GM12892 (cell line): ENCODE measurements around the gene ZCCHC2.

ENCODE experiments used
- POLR2A ChIP-seq: IDR thresholded peaks from 2 replicates; pipeline ENCODE4 v1.6.1; 2011; ENCODE audit warnings: low read depth, low read length, control low read depth
- POLR2AphosphoS5 ChIP-seq: IDR thresholded peaks from 2 replicates; pipeline ENCODE4 v1.6.1; 2011; ENCODE audit warnings: low read depth, low read length, control low read depth
- TAF1 ChIP-seq: IDR thresholded peaks from 2 replicates; pipeline ENCODE4 v1.6.1; 2011; ENCODE audit warnings: low read depth, mild to moderate bottlenecking, control low read depth, low read length, borderline replicate concordance

DNA sequence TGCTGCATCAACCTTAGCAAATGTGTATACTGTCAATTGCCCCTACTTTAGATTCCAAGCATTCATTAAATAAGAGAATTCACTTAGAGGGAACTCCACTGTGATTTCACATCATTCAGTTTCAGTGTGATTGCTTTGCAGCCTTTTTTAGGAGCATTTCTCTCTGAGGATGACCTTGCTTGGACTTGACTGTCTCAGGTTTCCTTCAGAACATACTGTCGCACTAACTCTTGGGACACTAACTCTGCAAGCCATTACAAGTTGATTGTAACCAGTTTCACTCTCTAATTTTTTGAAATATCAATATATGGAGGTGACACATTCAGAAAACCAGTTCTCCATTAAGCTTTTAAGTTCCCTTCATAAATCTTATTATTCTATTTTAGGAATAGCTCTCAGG is 6.6 kb upstream of the ZCCHC2 start:
- TF ChIP-seq POLR2A, result no peak
- TF ChIP-seq POLR2AphosphoS5, result no peak
- TF ChIP-seq TAF1, result no peak
